GM19099 (cell line): ENCODE measurements around the gene TFR2.

Experiments
- POLR2A ChIP-seq: IDR thresholded peaks from 3 replicates; pipeline ENCODE4 v1.6.1; 2011; ENCODE audit warnings: low read depth; ENCODE audit not compliant: insufficient read length; ENCODE audit errors: extremely low read depth

Gene TFR2

GRCh38 chr7:100641463-100641859, at the start of gene TFR2:
Gene TFR2, minus strand, starts transcription at chr7:100641552. Its CDS starts 43 bp downstream, at chr7:100641509.
- no peak for TF ChIP-seq POLR2A

DNA sequence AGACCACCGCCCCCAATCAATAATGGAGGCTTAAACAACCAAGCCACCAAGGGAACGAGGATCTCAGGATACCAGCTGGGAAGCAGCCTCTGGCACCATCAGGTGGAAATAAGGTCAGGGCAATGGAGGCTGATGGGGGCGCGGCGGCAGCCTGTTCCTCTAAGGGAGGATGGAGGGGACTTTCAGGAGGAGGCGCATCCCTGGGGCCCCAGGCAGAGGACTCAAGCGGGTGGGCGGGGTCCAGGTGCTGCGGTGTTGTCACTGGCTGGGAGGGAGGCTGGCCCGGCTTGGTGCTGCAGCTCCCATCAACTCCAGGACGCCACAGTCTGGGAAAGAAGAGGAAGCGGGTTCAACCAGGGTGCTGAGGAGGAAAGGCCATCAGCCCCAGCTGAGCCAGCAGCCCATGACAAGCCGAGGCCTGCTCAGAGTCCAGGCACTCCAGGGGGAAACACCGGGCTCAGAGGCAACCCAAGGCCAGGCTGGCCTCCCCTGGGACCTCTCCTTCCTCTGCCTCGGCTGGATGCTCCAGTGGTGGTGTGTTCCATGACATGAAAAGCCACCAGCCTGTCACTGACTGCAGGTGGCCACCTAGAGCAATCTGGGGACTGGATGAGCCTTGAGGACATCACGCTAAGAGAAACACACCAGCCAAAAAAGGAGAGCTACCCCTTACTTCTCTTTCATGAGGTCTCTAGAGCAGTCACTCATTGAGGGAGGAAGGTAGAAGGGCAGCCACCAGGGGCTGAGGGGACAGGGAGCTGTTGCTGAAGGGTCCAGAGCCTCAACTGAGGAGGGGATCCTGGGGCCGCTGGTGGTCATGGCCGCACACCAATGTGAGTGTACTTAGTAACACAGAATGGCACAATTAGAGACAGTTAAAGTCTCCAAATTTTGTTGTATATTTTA, 48.1 kb upstream of the TFR2 start:
- TF ChIP-seq POLR2A = no peak

GRCh38 chr7:100688326-100688860, 47.0 kb upstream of the TFR2 start:
- no peak for TF ChIP-seq POLR2A

DNA sequence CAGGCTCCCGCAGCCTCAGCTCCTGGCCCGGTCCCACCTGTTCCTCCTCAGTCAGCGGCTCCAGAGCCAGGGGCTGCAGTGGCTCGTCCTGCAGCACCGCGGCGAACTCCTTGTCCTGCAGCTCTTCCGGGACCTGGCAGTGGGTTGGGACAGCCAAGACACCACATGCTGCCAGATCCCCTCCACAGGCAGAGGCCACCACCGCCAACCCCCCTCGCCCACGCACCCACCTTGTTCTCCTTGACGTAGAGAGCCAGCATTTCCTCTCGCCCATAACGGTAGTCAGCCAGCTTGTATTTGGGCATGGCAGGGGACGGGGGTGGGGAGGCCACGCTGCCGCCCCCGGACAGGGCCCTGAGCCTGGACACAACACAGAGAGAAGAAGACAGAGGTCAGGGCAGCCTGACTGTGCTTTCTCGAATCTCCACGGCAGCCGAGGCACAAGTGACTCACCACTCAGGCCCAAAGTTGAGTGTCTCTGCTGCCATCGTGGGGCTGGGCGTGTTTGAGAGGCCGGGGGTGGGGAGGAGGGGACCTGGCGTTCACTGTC, 46.5 kb upstream of the TFR2 start:
- TF ChIP-seq POLR2A = no peak

DNA sequence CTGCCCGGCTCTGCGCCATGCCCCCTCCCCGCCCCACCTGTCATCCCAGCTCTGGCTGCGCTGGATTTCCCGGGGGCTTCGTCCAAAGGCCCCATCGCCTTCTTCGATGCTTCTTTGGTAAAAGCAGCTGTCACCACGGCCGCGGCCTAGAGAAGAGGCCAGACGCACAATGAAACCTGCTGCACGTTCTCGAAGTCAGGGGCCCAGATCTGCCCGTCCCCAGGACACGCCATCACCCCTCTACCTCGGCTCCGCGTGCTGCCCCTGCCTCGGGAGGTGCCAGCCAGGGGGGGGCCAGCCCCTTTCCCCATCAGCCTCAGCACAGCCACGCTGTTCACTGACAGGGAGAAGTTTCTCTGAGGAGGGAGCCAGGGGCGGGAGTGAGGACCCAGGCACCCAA, 45.9 kb upstream of the TFR2 start:
- no peak for TF ChIP-seq POLR2A

GRCh38 chr7:100686822-100687211, 45.5 kb upstream of the TFR2 start:
- TF ChIP-seq POLR2A = no peak

GRCh38 chr7:100686201-100686821, 45.0 kb upstream of the TFR2 start:
- TF ChIP-seq POLR2A = no peak

GRCh38 chr7:100685631-100686145, 44.3 kb upstream of the TFR2 start:
- no peak for TF ChIP-seq POLR2A

GRCh38 chr7:100685049-100685605, 43.8 kb upstream of the TFR2 start:
- TF ChIP-seq POLR2A = no peak

DNA sequence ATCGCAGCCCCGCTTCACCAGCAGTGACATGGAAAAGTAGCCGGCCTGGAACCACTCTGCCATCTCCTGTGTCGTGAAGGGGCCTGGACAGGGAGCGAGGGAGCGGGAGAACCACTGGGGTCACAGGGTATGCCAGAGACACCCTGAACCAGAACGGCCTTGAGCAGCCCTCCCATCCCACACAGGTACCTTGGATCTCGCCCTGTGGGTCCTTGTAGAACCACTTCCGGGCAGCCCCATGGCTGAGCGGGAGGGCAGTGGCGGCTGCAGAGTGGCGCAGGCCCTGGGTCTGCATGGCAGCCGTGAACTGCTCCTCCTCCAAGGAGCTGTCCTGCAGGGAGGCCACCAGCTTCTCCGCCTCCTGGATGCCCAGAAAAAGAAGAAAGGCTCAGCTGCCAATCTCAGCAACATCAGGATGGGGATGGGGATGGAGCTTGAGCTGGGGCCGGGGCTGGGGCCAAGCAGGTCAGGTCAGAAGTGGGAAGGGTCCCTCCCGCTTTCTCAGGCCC, 43.2 kb upstream of the TFR2 start:
- no peak for TF ChIP-seq POLR2A

DNA sequence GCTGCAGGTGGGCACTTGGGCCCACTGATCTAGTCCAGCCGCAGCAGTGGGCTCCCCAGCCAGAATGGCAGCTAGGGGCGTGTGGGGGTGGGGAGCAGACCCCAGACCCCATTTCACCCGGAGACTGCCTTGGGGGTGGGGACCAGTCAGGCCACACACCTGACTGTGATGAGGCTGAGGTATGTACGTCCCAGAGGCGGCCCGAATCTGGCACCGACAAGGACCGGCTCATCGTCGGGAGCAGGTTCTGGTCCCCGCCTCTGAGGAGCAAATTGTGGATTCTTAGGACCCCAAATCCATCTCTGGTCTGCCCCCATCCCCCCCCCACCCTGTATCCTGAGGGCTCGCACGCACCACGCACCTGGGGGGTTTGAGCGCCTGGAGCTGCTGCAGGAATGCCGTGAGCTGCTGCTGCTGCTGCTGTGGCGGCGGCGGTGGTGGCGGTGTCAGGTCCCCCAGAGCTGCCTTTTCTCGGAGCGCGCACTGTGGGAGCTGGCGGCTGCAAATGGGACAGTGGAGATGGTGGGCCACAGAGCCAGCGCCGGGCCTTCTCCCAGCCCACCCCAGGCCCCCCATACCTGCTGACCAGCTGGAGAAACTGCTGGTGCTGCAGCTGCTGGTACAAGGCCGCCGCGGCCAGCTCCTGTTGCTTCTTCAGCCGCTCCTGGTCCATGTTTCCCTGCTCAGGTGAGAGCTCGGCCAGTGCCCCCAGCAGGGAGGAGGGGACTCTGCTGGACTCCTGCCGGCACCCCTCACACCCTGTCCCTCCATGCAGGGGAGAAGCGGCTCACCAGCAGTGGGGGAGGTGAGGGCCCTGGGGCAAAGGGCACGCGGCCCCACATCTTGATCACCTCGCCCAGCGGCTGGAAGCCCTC, 42.5 kb upstream of the TFR2 start:
- TF ChIP-seq POLR2A = no peak

DNA sequence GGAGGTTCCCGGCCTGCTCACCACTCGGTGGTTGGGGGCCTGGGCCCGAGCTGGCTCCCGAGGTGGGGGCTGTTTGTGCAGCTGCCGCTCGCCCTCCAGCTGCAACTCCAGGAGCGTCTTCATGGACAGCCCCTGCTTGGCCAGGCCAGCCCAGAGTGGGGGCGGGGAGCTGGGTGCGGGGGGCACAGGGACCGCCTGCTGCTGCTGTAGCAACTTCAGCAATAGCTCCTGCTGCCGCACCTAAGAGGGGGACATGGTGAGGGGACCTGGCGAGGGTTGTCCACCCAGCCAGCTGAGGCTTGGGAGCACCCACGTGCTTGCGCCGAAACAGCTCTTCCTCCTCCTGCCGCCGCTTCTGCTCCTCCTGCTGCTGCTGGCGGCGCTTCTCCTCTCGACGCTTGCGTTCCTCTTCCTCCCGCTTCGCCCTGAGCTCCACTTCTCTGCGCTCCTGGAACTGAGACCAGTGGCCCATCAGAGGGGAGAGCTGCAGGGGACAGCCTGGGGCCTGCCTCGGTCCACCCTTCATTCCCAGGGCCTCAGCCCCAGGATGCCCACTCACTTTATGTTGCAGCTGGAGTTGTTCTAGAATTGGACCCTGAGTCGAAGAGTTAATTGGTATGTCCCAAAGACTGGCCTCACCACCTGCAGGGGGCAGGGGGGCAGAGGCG, 41.8 kb upstream of the TFR2 start:
- TF ChIP-seq POLR2A = no peak

DNA sequence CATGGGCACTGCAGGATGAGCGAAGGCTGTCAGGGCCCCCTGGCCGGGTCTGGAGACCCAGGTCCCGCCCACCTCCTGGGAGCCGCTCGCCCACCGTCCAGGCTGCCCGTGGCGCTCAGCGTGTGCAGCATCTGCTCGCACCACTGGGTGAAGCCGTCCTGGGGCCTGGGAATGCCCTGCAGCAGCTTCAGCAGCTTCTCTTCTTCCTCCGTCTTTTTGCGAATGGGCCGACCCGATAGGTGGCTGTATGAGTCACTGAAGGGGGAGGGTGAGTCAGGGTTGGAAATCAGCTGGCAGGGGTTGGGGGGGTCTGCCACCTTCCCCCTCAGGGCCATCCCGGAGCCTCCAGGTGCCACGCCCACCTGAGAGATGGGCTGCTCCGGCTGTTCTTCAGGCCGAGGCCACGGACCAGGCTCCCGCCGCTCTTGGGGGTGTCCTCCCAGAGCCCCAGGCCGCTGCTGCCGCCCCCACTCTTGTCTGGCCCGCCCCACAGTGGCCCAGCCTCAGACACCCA, 40.9 kb upstream of the TFR2 start:
- TF ChIP-seq POLR2A = no peak
